ENCODE measurements around the gene LRRC34. TPM values are rescaled to one million over a fixed set of nuclear protein-coding genes. Genes with fewer than 3 reads are reported as not detected.

The LRRC34 gene
- total RNA-seq, 2 donors from 2014 or later = 2.9 to 3.3 TPM

DNA sequence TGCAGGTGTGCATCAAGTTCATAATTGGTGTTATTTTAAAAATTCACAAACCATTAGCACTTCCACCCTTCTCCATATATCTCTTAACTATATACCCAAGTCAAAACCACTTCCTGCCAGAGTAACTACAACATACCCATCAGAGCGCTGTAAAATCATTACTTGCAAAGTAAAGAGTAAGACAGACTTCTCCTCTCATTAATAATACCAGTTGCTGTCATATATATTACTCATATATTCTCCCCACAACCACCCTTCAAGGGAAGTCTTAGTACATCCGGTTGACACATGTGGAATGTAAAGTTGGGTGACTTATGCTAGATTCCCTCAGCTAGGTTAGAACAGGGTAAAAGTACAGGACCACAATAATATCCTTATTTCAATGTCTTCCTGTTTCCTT is 53.4 kb downstream of the LRRC34 start:
- no peaks in the 10 kb centered on the region for H3K9me3 ChIP-seq
- TF ChIP-seq, protein P1, sequence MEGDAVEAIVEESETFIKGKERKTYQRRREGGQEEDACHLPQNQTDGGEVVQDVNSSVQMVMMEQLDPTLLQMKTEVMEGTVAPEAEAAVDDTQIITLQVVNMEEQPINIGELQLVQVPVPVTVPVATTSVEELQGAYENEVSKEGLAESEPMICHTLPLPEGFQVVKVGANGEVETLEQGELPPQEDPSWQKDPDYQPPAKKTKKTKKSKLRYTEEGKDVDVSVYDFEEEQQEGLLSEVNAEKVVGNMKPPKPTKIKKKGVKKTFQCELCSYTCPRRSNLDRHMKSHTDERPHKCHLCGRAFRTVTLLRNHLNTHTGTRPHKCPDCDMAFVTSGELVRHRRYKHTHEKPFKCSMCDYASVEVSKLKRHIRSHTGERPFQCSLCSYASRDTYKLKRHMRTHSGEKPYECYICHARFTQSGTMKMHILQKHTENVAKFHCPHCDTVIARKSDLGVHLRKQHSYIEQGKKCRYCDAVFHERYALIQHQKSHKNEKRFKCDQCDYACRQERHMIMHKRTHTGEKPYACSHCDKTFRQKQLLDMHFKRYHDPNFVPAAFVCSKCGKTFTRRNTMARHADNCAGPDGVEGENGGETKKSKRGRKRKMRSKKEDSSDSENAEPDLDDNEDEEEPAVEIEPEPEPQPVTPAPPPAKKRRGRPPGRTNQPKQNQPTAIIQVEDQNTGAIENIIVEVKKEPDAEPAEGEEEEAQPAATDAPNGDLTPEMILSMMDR (IDR thresholded peaks at IDR 0.05) = no peak

DNA sequence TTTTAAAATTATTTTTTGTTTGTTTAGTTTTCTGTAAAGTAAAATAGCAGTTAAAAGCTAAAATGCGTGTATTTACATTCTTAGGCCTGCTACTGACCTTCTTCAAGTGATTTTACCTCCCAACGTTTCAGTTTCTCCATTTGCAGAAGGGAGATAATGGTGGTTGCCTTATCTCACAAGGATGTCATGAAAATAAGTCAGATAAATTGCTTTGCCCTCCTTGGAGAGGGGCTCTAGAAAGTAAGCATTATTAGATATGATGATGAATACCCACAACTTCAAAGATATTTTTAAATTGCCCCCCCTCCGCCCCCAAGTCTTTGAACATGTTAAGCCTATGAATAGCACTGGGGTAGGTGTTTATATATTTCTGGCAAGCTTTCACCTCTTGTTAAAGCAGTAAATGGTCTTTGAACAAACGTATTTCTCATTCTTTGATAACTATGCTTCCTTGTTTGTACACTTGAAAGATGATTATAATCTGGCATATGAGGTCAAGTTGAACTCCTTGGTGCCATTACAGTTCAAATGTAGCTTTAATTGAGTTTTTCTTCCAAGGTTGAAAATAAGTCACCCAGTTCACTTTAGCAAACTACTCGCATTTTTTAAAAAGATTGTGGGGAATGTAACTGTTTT is 54.2 kb downstream of the LRRC34 start:
- Histone ChIP-seq H3K9me3 (no peaks in the 10 kb centered on the region), H3K4me3 (no peak overlapping the region), H3K27ac (no peak overlapping the region), H3K36me3 (no peaks in the 10 kb centered on the region), H3K4me1 (no peaks in the 10 kb centered on the region), H3K27me3 (no peaks in the 10 kb centered on the region)
- no peak for DNase-seq (ENCODE audit: low spot score)
- TF ChIP-seq, protein P1 (IDR thresholded peaks at IDR 0.05) = no peak

More for the DNA sequence above, 53.4 kb downstream of the LRRC34 start:
- H3K27me3 ChIP-seq = no peaks in the 10 kb centered on the region
- H3K4me3 ChIP-seq = no peak overlapping the region
- no peak for DNase-seq (ENCODE audit: low spot score)
- H3K27ac ChIP-seq = no peak overlapping the region
- H3K4me1 ChIP-seq = peaks cover 0 to 6% of the 10 kb centered on the region in 2 donors
- H3K36me3 ChIP-seq = no peaks in the 10 kb centered on the region

DNA sequence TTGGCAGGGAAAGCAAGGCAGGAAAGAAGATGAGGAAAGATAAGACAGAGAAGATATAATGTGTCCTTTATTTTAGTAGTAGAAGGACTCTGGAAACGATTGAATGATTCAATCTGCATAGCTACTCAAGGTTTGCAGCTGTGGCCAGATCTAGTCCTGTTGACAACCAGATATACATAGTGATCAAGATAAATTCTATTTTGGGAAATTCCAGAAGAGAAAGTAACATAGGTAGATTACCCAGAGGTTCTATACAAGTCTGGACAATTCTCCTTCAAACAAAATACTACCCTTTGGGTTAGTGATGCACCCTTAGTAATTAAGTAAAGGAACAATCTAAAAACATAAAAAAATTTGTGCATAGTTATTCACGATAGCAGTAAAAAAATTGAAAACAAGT is 57.2 kb downstream of the LRRC34 start:
- DNase-seq (ENCODE audit: low spot score) = no peak
- Histone ChIP-seq H3K27me3 (no peaks in the 10 kb centered on the region), H3K4me3 (no peak overlapping the region), H3K27ac (no peak overlapping the region), H3K4me1 (no peaks in the 10 kb centered on the region), H3K9me3 (no peaks in the 10 kb centered on the region), H3K36me3 (no peaks in the 10 kb centered on the region)
- TF ChIP-seq, protein P1 (IDR thresholded peaks at IDR 0.05) = no peak

DNA sequence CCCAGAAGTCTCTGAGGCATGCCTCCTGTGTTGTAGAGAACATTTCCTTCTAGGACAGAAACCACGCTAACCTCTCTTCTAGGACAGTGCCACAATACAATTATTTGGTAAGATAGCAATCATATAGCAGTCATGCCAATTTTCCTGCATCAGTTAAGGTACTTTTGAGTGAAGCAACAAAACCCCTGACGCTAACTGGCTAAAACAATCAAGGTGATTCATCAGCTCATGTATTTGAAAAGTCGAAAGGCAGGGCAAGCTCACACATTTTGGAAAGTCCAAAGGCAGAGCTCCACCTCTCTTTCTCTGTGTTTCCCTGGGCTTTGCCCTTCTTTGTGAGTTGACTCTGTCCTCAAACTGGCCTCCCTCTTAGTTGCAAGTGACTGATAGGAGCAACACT is 58.0 kb downstream of the LRRC34 start:
- TF ChIP-seq, protein P1 (IDR thresholded peaks at IDR 0.05) = no peak
- H3K4me1 ChIP-seq = no peaks in the 10 kb centered on the region
- no peaks in the 10 kb centered on the region for H3K9me3 ChIP-seq
- no peak for DNase-seq (ENCODE audit: low spot score)
- no peak overlapping the region for H3K4me3 ChIP-seq
- H3K27ac ChIP-seq = no peak overlapping the region
- no peaks in the 10 kb centered on the region for H3K27me3 ChIP-seq
- no peaks in the 10 kb centered on the region for H3K36me3 ChIP-seq

DNA sequence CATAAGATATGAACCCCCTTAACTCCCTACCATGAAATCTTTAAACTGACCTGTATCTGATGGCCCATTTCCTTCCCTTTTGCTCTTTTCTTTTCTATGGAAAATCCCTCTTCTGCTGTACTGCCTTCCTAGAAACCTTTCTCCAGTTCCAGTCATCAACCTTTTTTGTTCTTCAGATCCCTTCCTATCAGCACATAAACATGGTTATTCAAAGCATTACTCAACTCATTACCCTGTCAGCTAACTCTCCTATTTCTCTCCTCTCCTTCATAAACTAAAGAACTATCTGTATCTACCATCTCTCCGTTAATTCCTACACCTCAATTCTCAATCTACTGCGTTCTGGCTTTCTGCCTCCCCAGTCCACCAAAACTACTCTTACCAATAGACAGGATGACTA is 60.8 kb downstream of the LRRC34 start:
- Histone ChIP-seq H3K27me3 (no peaks in the 10 kb centered on the region), H3K27ac (no peak overlapping the region), H3K9me3 (no peaks in the 10 kb centered on the region), H3K4me3 (no peak overlapping the region), H3K4me1 (no peaks in the 10 kb centered on the region), H3K36me3 (no peaks in the 10 kb centered on the region)
- DNase-seq (ENCODE audit: low spot score) = no peak
- TF ChIP-seq, protein P1 (IDR thresholded peaks at IDR 0.05) = no peak

DNA sequence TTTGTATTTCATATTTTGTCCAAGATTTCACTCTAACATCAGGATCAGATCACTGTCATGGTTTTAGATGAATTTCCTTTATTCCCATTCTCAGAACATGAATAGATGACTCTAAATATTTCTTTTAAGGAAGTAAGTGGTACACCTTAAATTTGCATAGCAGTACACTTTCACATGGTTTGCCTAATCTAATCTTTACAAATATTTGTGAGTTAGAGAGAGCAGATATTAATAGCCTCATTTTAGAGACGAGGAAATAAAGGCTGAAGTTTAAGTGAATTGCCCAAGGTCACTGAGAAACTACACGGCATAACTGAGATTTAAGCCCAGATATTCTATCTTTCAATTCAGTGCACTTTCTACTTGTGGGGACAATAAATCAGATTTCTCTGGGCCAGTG is 62.0 kb downstream of the LRRC34 start:
- no peak for DNase-seq (ENCODE audit: low spot score)
- TF ChIP-seq, protein P1 (IDR thresholded peaks at IDR 0.05) = no peak
- Histone ChIP-seq H3K4me1 (no peaks in the 10 kb centered on the region), H3K27ac (no peak overlapping the region), H3K36me3 (no peaks in the 10 kb centered on the region), H3K4me3 (no peak overlapping the region), H3K27me3 (no peaks in the 10 kb centered on the region), H3K9me3 (no peaks in the 10 kb centered on the region)

All from right atrium auricular region (tissue), 2 donors.